IMR-90 (cell line): Measurements from ENCODE around the gene GRK5.

ENCODE experiments used
- BHLHE40 ChIP-seq: fragments of 150-350 bp; IDR thresholded peaks from 2 replicates; pipeline ENCODE4 v1.6.1; 2016; ENCODE audit warnings: mild to moderate bottlenecking, low read depth, low read length
- CHD1 ChIP-seq: IDR thresholded peaks from 2 replicates; pipeline ENCODE4 v1.6.1; 2012; ENCODE audit warnings: low read depth, low read length, improper control_type of control experiment
- MAFK ChIP-seq: IDR thresholded peaks from 2 replicates; pipeline ENCODE4 v1.6.1; 2012; ENCODE audit warnings: low read depth, low read length, improper control_type of control experiment
- MXI1 ChIP-seq: IDR thresholded peaks from 2 replicates; pipeline ENCODE4 v1.6.1; 2012; ENCODE audit warnings: low read depth, mild to moderate bottlenecking, low read length, moderate library complexity, borderline replicate concordance
- POLR2A ChIP-seq: IDR thresholded peaks from 2 replicates; pipeline ENCODE4 v1.6.1; 2012; ENCODE audit warnings: mild to moderate bottlenecking, low read depth, low read length
- TF ChIP-seq, protein P1 (sequence below): conservative IDR thresholded peaks from 2 replicates; pipeline ENCODE4 v1.5.1; 2012; ENCODE audit warnings: mild to moderate bottlenecking, low read depth, low read length, improper control_type of control experiment
- TF ChIP-seq, protein P2 (sequence below): fragments of 150-350 bp; IDR thresholded peaks from 2 replicates; pipeline ENCODE4 v1.6.1; 2017; ENCODE audit warnings: mild to moderate bottlenecking, antibody characterized with exemption, low read length, low read depth

DNA sequence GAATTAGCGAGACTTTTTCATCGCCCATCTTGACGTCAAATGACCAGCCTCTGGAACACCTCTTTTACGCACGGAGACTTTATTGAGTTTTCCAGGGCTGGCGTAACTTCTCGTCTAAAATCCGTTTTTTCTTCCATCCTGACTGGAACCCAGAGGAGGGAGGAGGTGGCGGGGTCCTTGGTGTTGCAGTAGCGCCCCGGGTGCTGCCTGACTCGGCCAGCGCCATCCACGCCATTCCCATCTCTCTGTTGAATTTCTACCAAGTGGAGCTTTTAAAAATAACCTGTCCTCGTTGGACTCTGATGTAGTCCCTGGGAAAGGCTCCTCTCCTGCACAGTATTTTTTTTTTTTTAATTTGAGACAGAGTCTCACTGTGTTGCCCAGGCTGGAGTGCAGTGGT lies 179.3 kb downstream of the GRK5 start:
- TF ChIP-seq POLR2A (no peak), CHD1 (no peak), MAFK (no peak), BHLHE40 (no peak), MXI1 (no peak)
- TF ChIP-seq, protein P1, sequence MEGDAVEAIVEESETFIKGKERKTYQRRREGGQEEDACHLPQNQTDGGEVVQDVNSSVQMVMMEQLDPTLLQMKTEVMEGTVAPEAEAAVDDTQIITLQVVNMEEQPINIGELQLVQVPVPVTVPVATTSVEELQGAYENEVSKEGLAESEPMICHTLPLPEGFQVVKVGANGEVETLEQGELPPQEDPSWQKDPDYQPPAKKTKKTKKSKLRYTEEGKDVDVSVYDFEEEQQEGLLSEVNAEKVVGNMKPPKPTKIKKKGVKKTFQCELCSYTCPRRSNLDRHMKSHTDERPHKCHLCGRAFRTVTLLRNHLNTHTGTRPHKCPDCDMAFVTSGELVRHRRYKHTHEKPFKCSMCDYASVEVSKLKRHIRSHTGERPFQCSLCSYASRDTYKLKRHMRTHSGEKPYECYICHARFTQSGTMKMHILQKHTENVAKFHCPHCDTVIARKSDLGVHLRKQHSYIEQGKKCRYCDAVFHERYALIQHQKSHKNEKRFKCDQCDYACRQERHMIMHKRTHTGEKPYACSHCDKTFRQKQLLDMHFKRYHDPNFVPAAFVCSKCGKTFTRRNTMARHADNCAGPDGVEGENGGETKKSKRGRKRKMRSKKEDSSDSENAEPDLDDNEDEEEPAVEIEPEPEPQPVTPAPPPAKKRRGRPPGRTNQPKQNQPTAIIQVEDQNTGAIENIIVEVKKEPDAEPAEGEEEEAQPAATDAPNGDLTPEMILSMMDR, result no peak
- TF ChIP-seq, protein P2, sequence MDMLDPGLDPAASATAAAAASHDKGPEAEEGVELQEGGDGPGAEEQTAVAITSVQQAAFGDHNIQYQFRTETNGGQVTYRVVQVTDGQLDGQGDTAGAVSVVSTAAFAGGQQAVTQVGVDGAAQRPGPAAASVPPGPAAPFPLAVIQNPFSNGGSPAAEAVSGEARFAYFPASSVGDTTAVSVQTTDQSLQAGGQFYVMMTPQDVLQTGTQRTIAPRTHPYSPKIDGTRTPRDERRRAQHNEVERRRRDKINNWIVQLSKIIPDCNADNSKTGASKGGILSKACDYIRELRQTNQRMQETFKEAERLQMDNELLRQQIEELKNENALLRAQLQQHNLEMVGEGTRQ, result no peak
